Activated T-helper 2 cell treated with anti-CD3 and anti-CD28 coated beads, Interferon-gamma antibody, Interleukin-2, Interleukin-4, amounts not matched to agents 10 μg/mL and 5 μg/mL and 100 μg/mL, durations not matched to agents 14 hours and 24 hours and 36 hours (primary cell): ENCODE measurements around the gene CCR3. TPM values are rescaled to one million over a fixed set of nuclear protein-coding genes. Genes with fewer than 3 reads are reported as not detected.

Experiments used
- DNase-seq: peaks from one replicate; pipeline ENCODE4 v3.0.0; 2021; ENCODE audit warnings: low spot score
- H3K27ac Mint-ChIP-seq: one replicate; pipeline ENCODE4 v1.8.0; 2021; ENCODE audit warnings: mixed read lengths
- H3K27me3 Mint-ChIP-seq: one replicate; pipeline ENCODE4 v1.8.0; 2021; ENCODE audit warnings: low read depth, mixed read lengths
- H3K36me3 Mint-ChIP-seq: one replicate; pipeline ENCODE4 v1.8.0; 2021; ENCODE audit warnings: low read depth, mixed read lengths
- H3K4me1 Mint-ChIP-seq: one replicate; pipeline ENCODE4 v1.8.0; 2021; ENCODE audit warnings: low read depth, mixed read lengths
- H3K4me3 Mint-ChIP-seq: one replicate; pipeline ENCODE4 v1.8.0; 2021; ENCODE audit warnings: low read depth, mild to moderate bottlenecking, moderate library complexity, mixed read lengths
- H3K9me3 Mint-ChIP-seq: one replicate; pipeline ENCODE4 v1.8.0; 2021; ENCODE audit warnings: mixed read lengths
- intact Hi-C: fragments of 100-400 bp; cut with micrococcal nuclease; formaldehyde crosslinking; loops from one replicate; pipeline ENCODE4 v1.15.1; 2023
- total RNA-seq: library from RNA; stranded (reverse); gene quantifications from 2 replicates; pipeline ENCODE4 v1.2.3, GENCODE V29; 2022

Gene CCR3
- total RNA-seq, 1 donor from 2014 or later: not detected

DNA sequence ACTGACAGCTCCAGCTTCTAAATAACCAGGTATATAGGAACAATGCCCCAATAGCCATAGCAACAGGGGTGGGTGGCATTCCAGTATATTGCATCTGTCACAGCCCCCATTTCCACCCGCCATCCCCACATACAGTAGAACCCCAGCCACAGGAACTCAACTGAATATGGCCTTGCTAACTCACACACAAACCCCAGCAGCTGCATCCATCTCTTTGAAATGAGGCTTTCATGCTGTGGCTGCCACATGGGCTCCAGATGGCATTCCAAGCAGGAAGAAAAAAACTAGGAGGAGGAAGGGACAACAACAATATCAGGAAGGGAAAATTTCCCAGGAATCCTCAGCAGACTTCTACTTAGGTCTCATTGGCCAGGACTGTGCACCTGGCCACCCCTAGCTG lies 54.6 kb downstream of the CCR3 start:
- Mint-ChIP-seq H3K4me3 (no peak overlapping the region), H3K27ac (no peak overlapping the region), H3K9me3 (no peaks in the 10 kb centered on the region), H3K36me3 (peaks cover 4% of the 10 kb centered on the region), H3K4me1 (peaks cover 81% of the 10 kb centered on the region), H3K27me3 (peaks cover 13% of the 10 kb centered on the region)
- intact Hi-C loops: loop anchor here (10.0 kb wide), 2 partner anchors 302 to 602 kb away; partner anchors contain the start of gene FYCO1
- DNase-seq: no peak

DNA sequence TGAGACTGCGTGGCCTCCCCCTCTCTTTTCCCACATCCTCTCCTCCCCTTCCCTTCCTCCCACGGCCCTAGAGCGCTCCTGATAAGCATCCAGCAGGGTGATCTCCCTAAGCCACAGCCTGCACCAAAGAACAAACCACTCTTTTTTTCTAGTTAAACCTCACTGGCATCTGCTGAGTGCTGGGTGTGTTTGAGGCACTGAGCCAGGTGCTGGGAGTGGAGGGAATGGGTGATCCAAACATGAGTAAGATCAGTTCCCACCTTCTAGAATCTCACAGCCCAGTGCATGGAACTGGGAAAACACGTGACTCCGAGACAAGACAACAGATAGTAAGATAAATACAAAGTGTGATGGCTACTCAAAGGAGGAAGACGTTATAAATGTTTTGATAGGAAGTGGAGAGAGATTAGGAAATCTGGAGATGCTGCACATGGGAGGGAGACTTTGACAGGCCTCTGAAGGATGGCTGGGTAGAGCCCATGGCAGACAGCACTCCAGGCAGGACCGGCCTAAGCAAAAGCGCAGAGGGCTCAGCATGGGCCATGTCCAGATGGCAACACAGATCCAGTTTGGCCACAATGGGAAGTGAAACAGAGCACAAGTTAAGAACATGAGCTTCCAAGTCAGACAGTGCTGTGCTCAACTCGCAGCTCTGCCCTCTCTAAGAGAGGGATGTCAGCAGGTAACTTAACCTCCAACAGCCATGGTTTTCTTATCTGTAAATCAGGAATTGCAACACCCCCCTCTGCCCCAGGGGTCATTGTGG lies 55.6 kb downstream of the CCR3 start:
- H3K9me3 Mint-ChIP-seq: no peaks in the 10 kb centered on the region
- peaks cover 15% of the 10 kb centered on the region for H3K27me3 Mint-ChIP-seq
- no peak for DNase-seq
- H3K27ac Mint-ChIP-seq: peak overlapping the region; percentile 15
- H3K4me3 Mint-ChIP-seq: no peak overlapping the region
- H3K36me3 Mint-ChIP-seq: peaks cover 4% of the 10 kb centered on the region
- intact Hi-C loops: loop anchor here (2.0 to 10.0 kb wide), 3 partner anchors 303 to 603 kb away; partner anchors contain the start of gene FYCO1
- H3K4me1 Mint-ChIP-seq: peaks cover 80% of the 10 kb centered on the region

DNA sequence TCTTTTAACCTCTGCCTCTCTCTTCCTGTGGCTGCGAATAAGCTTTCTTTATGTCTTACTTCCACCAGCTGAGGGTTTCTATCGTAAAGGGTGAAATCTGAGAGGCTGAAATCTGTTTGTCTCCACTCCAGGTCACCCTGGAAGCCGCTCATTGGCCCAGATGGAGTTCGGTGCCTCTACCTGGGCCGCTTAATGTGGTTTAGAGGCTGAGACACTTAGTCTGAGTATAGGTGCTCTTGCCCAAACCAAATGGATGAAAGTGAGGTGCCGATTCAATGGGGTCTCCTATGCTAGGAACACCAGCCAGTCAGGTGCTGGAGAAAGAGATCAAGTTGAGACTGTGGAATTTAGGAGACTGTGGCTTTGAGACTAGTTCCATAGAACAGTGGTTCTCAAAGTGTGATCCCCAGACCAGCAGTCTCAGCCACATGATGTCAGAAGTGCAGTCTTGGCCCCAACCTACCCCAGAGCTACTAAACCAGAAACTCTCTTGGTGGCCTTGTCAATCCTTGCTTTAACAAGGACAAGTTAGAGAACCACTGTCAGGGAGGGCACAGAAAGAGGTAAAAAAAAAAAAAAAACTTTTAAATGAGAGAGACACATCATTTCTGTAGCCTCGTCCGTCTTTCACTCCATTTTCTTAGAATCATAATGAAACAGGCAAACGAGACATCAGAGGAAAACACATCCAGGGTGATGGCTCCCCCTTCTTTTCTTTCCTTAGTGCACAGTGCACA lies 56.8 kb downstream of the CCR3 start:
- peaks cover 22% of the 10 kb centered on the region for H3K27me3 Mint-ChIP-seq
- H3K27ac Mint-ChIP-seq: peak overlapping the region; percentile 71
- no peak for DNase-seq
- H3K4me1 Mint-ChIP-seq: peaks cover 68% of the 10 kb centered on the region
- no peaks in the 10 kb centered on the region for H3K9me3 Mint-ChIP-seq
- H3K4me3 Mint-ChIP-seq: no peak overlapping the region
- peaks cover 4% of the 10 kb centered on the region for H3K36me3 Mint-ChIP-seq
- intact Hi-C loops: loop anchor here (1.0 to 10.0 kb wide), 9 partner anchors 14 to 604 kb away; partner anchors contain the start of genes CCR1, CCR5 and FYCO1

DNA sequence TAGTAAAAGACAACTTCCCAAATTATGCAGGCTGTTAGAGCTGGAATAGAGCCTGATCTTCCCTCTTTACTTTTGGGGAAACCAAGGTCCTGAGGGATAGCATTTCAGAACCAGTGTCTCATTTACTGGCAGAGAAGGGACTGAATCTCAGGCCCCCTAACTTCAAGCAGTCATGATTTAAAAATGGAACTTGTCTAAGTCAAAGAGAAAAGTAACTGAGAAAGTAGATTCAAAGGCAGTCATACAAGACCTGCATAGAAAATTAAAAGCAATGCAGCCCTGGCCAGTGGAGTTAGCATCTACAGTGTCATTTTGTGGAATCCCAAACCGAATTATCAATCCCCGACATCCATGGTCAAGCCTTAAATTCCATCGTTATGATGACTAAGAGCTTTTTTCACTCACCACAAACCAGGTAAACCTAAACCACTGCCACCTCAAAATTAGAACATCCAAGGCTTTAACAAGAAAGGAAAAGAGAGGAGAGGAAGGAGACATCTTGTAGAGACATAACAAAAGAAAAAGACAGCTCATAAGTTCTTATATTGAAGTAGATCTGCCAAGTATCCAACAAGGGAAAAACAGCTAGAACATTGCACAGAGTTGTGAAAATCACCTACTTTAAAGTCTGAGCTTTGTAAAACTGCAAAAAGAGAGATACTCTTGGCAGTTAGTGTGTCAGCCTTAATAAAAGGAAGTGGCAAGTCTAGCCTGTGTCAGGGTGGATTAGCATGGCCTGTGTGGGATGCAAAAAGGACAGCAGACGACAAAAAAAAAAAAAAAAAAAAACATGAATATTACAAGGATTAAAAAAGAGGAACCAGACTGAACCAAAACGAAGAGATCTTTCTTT lies 57.6 kb downstream of the CCR3 start:
- Mint-ChIP-seq H3K36me3 (peaks cover 4% of the 10 kb centered on the region), H3K27me3 (peaks cover 28% of the 10 kb centered on the region), H3K9me3 (no peaks in the 10 kb centered on the region), H3K4me1 (peaks cover 60% of the 10 kb centered on the region), H3K27ac (peak overlapping the region; percentile 71), H3K4me3 (no peak overlapping the region)
- no peak for DNase-seq
- intact Hi-C loops: loop anchor here (1.0 to 10.0 kb wide), 10 partner anchors 15 to 605 kb away; partner anchors contain the start of genes CCR1, CCR5 and FYCO1

DNA sequence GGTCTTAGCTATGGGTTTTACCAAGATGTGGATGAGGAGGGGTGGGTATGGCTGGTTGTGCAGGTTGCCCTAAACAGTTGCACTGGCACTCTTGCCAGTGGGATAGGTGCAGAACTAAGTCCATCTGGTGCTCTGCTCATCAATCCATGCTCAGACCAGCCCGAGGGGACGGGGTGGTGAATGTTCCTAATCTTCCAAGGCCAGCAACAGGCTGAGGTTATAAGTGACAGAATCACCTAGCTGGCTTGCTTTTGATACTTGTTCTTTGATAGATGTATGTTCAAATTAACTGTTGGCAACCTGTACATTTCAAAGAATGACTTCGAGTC lies 58.2 kb downstream of the CCR3 start:
- DNase-seq: no peak
- Mint-ChIP-seq H3K27ac (no peak overlapping the region), H3K27me3 (peaks cover 34% of the 10 kb centered on the region), H3K4me3 (no peak overlapping the region), H3K36me3 (peaks cover 4% of the 10 kb centered on the region), H3K4me1 (peaks cover 59% of the 10 kb centered on the region), H3K9me3 (no peaks in the 10 kb centered on the region)
- intact Hi-C loops: loop anchor here (1.0 kb wide), 1 partner anchor 31 kb away; no protein-coding TSS in a partner anchor

DNA sequence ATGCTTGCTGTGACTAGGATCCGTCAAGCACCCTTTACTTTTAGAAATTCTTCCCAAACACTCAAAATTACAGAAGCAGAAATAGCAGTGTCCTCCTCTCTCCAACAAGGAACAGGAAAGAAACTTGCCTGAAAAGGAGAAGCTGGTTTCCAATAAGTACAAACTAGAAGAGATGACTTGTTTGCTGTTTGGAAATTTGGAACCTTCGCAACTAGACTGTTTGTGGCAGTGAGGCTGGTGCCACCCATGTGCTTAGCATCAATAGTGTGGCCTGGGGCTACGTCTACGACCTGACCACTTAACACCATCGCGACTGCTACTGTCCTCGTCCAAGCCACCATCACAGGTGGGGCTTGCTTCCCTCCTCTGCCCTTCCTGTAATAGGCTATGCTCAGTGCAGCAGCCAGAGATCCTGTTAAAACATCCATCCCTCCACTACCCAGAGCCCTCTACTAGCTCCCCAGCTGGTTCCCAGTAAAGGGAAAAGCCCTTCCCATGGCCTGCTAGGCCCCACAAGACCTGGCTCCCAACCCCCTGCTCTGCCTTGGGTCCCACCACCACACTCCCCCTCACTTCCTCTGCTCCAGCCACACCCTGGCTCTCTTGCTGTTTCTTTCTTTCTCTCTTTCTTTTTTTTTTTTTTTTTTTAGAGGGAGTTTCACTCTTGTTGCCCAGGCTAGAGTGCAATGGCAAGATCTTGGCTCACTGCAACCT lies 59.0 kb downstream of the CCR3 start:
- Mint-ChIP-seq H3K4me1 (peaks cover 55% of the 10 kb centered on the region), H3K27ac (peak overlapping the region; percentile 5), H3K36me3 (peaks cover 4% of the 10 kb centered on the region), H3K4me3 (no peak overlapping the region), H3K9me3 (no peaks in the 10 kb centered on the region), H3K27me3 (peaks cover 31% of the 10 kb centered on the region)
- intact Hi-C loops: no loop called here
- no peak for DNase-seq

DNA sequence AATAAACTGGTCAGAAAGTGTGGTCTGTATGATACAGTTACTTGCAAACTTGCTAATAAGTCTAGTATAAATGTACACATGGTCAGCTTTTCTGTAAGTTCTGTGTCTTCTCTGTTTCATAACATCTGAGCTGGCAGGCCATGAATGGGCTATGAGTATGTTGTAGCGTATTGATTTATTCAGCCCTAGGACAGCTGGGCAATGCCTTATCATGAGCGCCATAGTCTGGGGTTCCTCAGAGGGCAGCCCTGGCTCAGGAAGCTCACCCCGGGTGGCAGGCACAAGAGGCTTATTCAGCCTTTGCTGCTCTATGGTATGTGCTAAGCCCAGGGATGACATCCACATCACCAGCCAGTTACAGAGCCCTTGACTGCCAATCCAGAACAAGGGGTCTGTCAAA lies 61.0 kb downstream of the CCR3 start:
- Mint-ChIP-seq H3K27me3 (peaks cover 40% of the 10 kb centered on the region), H3K4me1 (peaks cover 35% of the 10 kb centered on the region), H3K27ac (no peak overlapping the region), H3K36me3 (no peaks in the 10 kb centered on the region), H3K9me3 (no peaks in the 10 kb centered on the region), H3K4me3 (no peak overlapping the region)
- DNase-seq: no peak
- intact Hi-C loops: no loop called here

DNA sequence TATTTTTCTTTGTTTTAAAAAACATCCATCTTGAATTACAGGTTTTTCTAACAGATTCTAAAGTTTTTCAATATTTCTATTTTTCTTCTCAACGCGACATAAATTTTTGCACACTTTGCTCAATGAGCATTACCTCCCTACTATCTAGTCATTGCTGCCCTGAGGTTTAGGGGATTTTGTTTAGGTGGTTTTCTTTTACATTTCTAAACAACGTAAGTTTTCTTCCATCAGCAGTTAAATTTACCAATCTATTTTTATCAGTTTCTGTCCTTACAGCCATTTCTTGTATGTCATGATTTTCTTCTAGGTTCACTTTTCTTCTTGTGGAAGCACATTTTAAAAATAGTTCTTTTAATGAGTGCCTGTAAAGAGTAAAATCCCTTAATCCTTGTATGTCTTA lies 62.5 kb downstream of the CCR3 start:
- H3K4me1 Mint-ChIP-seq: peaks cover 20% of the 10 kb centered on the region
- no peaks in the 10 kb centered on the region for H3K36me3 Mint-ChIP-seq
- H3K4me3 Mint-ChIP-seq: no peak overlapping the region
- intact Hi-C loops: no loop called here
- peaks cover 53% of the 10 kb centered on the region for H3K27me3 Mint-ChIP-seq
- H3K27ac Mint-ChIP-seq: no peak overlapping the region
- H3K9me3 Mint-ChIP-seq: no peaks in the 10 kb centered on the region
- no peak for DNase-seq

DNA sequence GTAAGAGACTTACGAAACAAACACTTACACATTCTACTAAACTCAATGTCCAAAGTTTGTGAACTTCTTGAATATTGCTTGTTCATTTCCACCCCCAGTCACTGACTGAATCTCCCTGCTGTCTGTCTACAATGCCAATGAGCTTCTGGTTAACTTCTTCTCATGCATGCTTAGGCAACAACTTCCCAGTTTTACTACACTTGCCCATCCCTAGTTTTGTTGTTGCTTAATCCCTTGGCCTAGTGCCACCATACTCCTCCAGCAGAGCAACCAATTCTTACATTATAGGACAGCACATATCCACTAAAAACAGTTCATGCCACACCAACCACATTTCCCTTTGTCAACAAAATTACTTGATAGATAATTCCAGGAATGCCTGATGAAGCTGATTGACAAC lies 70.7 kb downstream of the CCR3 start:
- no peak for DNase-seq
- no peak overlapping the region for H3K4me3 Mint-ChIP-seq
- no peak overlapping the region for H3K27ac Mint-ChIP-seq
- no peaks in the 10 kb centered on the region for H3K36me3 Mint-ChIP-seq
- peaks cover 10% of the 10 kb centered on the region for H3K4me1 Mint-ChIP-seq
- peaks cover 12% of the 10 kb centered on the region for H3K9me3 Mint-ChIP-seq
- H3K27me3 Mint-ChIP-seq: peaks cover 67% of the 10 kb centered on the region
- intact Hi-C loops: no loop called here

DNA sequence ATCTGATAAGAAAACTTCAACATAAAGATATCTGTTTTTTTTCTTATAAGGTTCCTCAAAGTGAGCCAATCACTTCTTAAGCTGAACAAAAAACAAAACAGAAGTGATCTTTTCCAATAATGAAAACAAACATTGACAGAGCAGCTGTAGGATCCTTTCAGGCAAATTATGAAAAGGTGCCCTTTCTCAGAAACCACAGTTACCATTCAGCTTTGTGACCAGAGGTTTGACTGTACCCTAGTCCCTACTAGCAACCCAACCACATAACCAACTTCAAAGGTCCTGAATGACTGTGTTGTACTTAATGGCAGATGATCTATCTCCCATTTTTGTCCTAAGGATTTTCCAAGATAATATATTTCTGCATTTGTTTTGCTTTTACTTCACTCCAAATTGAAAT lies 72.3 kb downstream of the CCR3 start:
- peaks cover 65% of the 10 kb centered on the region for H3K27me3 Mint-ChIP-seq
- H3K27ac Mint-ChIP-seq: no peak overlapping the region
- peaks cover 10% of the 10 kb centered on the region for H3K4me1 Mint-ChIP-seq
- peaks cover 17% of the 10 kb centered on the region for H3K9me3 Mint-ChIP-seq
- H3K36me3 Mint-ChIP-seq: peaks cover 4% of the 10 kb centered on the region
- H3K4me3 Mint-ChIP-seq: no peak overlapping the region
- intact Hi-C loops: no loop called here
- no peak for DNase-seq

DNA sequence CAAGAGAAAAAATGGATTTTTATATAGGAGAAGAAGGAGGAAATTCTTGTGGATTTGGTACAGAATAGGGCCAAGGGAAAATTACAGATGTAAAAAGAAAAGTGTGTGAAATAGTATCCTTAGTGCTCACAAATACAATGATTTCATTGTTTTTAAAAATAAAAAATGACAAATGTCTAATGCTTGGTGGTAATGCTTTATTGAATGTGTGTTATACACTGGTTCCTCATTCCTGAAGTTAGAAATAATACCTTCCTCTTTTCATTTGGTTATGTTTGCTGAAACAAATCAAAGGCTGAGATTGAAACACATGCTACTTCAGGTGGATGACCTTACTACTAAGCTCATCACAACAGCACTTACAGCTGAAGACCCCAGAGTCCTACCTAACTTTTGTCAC lies 73.9 kb downstream of the CCR3 start:
- H3K4me3 Mint-ChIP-seq: no peak overlapping the region
- H3K4me1 Mint-ChIP-seq: peaks cover 10% of the 10 kb centered on the region
- intact Hi-C loops: no loop called here
- peaks cover 4% of the 10 kb centered on the region for H3K36me3 Mint-ChIP-seq
- peaks cover 17% of the 10 kb centered on the region for H3K9me3 Mint-ChIP-seq
- no peak for DNase-seq
- H3K27me3 Mint-ChIP-seq: peaks cover 59% of the 10 kb centered on the region
- no peak overlapping the region for H3K27ac Mint-ChIP-seq
